ENCODE measurements around the gene ANKRD29.
"Not testable (repeated sequence)": the region's sequence is repeated elsewhere in the genome, so short reads cannot be mapped to it uniquely, and the experiment has no call there.

ANKRD29 gene

DNA sequence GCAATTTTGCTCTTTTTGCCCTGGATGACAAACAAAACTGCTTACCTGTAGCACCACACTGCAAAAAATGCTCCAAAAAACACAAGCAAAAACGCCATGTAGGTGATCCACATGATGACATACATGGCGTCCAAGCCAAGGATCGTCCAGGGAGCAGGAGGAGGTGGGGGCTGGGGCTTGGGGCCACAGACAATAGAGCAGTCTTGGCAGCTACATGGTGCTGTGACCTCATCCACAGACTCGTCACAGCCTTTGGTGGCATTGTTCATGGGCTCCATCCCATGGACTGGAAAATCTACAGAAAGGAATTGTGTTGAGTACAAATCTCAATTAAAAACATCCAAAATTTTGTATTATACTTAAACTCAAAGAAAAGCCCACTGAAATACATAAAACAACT is 102.5 kb downstream of the ANKRD29 start:
- no peak overlapping the region for H3K4me3 ChIP-seq (ENCODE audit: low read length)
- DNase-seq (ENCODE audit: low read depth): no peak
- TF ChIP-seq, protein P1, sequence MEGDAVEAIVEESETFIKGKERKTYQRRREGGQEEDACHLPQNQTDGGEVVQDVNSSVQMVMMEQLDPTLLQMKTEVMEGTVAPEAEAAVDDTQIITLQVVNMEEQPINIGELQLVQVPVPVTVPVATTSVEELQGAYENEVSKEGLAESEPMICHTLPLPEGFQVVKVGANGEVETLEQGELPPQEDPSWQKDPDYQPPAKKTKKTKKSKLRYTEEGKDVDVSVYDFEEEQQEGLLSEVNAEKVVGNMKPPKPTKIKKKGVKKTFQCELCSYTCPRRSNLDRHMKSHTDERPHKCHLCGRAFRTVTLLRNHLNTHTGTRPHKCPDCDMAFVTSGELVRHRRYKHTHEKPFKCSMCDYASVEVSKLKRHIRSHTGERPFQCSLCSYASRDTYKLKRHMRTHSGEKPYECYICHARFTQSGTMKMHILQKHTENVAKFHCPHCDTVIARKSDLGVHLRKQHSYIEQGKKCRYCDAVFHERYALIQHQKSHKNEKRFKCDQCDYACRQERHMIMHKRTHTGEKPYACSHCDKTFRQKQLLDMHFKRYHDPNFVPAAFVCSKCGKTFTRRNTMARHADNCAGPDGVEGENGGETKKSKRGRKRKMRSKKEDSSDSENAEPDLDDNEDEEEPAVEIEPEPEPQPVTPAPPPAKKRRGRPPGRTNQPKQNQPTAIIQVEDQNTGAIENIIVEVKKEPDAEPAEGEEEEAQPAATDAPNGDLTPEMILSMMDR (IDR thresholded peaks at IDR 0.05; ENCODE audit: insufficient read depth, low read depth, low read length, missing control alignments): no peak

GRCh38 chr18:23557511-23557910 is 105.2 kb downstream of the ANKRD29 start:
- DNase-seq (ENCODE audit: low read depth): not testable (repeated sequence)

DNA sequence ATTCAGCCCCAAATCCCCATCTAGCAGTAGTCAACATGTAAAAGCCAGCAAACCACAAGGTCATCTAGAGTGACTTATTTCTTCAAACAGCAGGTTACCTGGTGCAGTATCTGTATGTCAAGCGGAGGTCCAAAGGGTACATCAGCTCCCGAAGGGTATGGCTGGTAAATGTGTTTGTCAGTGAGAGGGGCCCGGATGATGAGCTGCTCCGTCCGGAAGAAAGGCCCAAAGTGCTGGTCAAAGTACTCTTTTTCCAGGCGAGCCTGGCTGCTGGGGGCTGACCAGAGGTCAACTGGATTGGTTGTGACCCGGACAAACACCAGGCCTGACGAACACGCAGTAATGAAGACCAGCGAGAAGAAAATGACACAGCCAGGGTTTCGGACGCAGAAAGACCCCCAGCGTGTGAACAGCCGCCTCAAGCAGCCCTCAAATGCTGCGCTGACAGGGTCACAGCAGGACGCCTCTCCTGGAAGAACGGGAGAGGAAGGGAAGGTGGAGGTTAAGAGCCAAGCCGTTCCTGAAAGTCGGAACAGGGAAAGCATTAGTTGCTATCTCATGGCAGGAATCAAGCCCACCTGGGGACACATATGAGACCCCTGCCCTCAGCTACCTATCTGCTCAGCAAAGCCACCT is 106.4 kb downstream of the ANKRD29 start:
- TF ChIP-seq, protein P1 (IDR thresholded peaks at IDR 0.05; ENCODE audit: insufficient read depth, low read depth, low read length, missing control alignments): no peak
- H3K4me3 ChIP-seq (ENCODE audit: low read length): no peak overlapping the region
- no peak for DNase-seq (ENCODE audit: low read depth)

More at GRCh38 chr18:23557511-23557910, 105.2 kb downstream of the ANKRD29 start:
- H3K4me3 ChIP-seq (ENCODE audit: low read length): not testable (repeated sequence)

GRCh38 chr18:23553887-23554286 is 108.8 kb downstream of the ANKRD29 start:
- no peak overlapping the region for H3K4me3 ChIP-seq (ENCODE audit: low read length)
- TF ChIP-seq, protein P1 (IDR thresholded peaks at IDR 0.05; ENCODE audit: insufficient read depth, low read depth, low read length, missing control alignments): no peak
- DNase-seq (ENCODE audit: low read depth): no peak

- TF ChIP-seq, protein P1 (IDR thresholded peaks at IDR 0.05; ENCODE audit: insufficient read depth, low read depth, low read length, missing control alignments): no peak
- DNase-seq (ENCODE audit: low read depth): no peak
- H3K4me3 ChIP-seq (ENCODE audit: low read length): no peak overlapping the region
These were observed 110.2 kb downstream of the ANKRD29 start for GRCh38 chr18:23552505-23552904.

DNA sequence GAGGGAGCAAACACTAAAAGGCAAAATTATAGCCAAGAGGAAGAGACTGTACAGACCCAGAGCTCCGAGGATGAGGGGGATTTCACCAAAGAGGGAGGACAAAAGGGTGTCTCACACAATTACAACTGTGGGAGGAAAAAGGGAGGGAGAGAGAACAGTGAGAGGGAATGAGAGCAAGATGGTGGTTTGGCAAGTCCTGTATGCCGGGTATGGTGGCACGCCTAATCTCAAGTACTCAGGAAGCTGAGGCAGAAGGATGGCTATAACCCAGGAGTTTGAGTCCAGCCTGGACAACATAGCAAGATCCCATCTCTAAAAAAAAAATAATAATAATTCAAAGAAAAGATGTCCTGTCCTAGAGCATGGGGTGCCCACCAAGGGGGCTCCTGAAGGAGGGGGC is 110.7 kb downstream of the ANKRD29 start:
- TF ChIP-seq, protein P1 (IDR thresholded peaks at IDR 0.05; ENCODE audit: insufficient read depth, low read depth, low read length, missing control alignments): no peak
- DNase-seq (ENCODE audit: low read depth): no peak
- no peak overlapping the region for H3K4me3 ChIP-seq (ENCODE audit: low read length)

DNA sequence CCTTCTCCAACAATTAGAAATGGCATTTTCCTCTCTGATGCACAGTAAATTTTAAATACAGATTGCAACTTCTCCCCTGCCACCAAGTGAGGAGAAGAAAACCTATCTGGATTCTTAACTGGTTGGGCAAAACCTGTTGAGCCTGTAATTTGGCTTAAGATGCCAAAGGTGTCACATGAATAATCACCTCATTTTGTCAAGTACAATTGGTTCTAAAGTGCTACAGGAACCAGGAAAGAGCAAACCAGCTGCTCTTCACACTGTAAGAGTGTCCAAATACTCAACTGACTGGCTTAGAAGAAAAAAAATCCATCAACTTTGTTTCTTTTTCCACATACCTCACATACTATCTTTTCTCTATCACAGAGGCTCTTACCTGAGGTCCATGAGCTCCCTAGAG is 111.8 kb downstream of the ANKRD29 start:
- TF ChIP-seq, protein P1 (IDR thresholded peaks at IDR 0.05; ENCODE audit: insufficient read depth, low read depth, low read length, missing control alignments): no peak
- no peak overlapping the region for H3K4me3 ChIP-seq (ENCODE audit: low read length)
- DNase-seq (ENCODE audit: low read depth): peak; percentile 86

Measured in epithelial cell of esophagus (primary cell).